ENCODE results near the gene NRP1. TPM values are rescaled to one million over a fixed set of nuclear protein-coding genes. Genes with fewer than 3 reads are reported as not detected.

The NRP1 gene
- total and polyA plus RNA-seq, 2 of the 8 experiments (the other 6 are each of a cell fraction or from before 2014, with no cell fraction given) = 1.2 to 2.1 TPM

GRCh38 chr10:33227489-33227888, 107.0 kb downstream of the NRP1 start:
- H3K4me1 ChIP-seq (replicated peaks in 1 of 4; ENCODE audit: control insufficient read depth in 3 of 4, insufficient read depth in 4 of 4, low read length in 3 of 4) = peaks cover 0 to 2% (median 0%) of the 10 kb centered on the region in 4 experiments; a peak in 1 of 7 replicates
- H3K79me2 ChIP-seq (ENCODE audit: control insufficient read depth in 1 of 2, insufficient read depth in 2 of 2, low read length in 2 of 2) = no peaks in the 10 kb centered on the region
- no peak overlapping the region for H3K27ac ChIP-seq (ENCODE audit: low read depth, low read length)
- TF ChIP-seq ATF3 (IDR thresholded peaks at IDR 0.05; ENCODE audit: insufficient read depth, low read depth, low read length) (no peak), SP4 (IDR thresholded peaks at IDR 0.05; ENCODE audit: low read length) (no peak), CTCF (IDR thresholded peaks at IDR 0.05; ENCODE audit: control extremely low read depth in 1 of 3, insufficient read depth in 1 of 3, low read depth in 1 of 3, low read length in 3 of 3) (no peak), KDM1A (IDR thresholded peaks at IDR 0.05; ENCODE audit: borderline replicate concordance, low read length) (no peak), CTBP2 (IDR thresholded peaks at IDR 0.05; ENCODE audit: borderline replicate concordance, insufficient read depth, insufficient read length, low read length) (no peak), TBP (IDR thresholded peaks at IDR 0.05; ENCODE audit: low read depth, low read length) (no peak), SP1 (IDR thresholded peaks at IDR 0.05; ENCODE audit: low read depth, low read length) (no peak), CHD1 (IDR thresholded peaks at IDR 0.05; ENCODE audit: low read depth, low read length) (no peak), TAF1 (IDR thresholded peaks at IDR 0.05; ENCODE audit: low read depth, low read length) (no peak), EGR1 (IDR thresholded peaks at IDR 0.05; ENCODE audit: borderline replicate concordance, low read depth, low read length) (no peak), RBBP5 (IDR thresholded peaks at IDR 0.05; ENCODE audit: borderline replicate concordance, low read depth, low read length) (no peak), JUND (IDR thresholded peaks at IDR 0.05; ENCODE audit: low read length) (no peak)

More at GRCh38 chr10:33227489-33227888, 107.0 kb downstream of the NRP1 start:
- Histone ChIP-seq H4K5ac (ENCODE audit: insufficient read length, low read depth, low read length) (no peak overlapping the region), H3K14ac (ENCODE audit: insufficient read length) (no peak overlapping the region), H2BK12ac (ENCODE audit: low read depth, low read length) (no peak overlapping the region), H3K27me3 (replicated peaks in 1 of 4; ENCODE audit: control insufficient read depth in 3 of 4, extremely low read depth in 1 of 4, insufficient read depth in 3 of 4, low read length in 3 of 4) (no peaks in the 10 kb centered on the region), H4K20me1 (replicated peaks in 1 of 2; ENCODE audit: control insufficient read depth in 1 of 2, insufficient read depth in 2 of 2, low read length in 2 of 2) (no peaks in the 10 kb centered on the region), H3K56ac (replicated peaks; ENCODE audit: insufficient read length, low read depth, low read length) (no peak overlapping the region), H3K4me3 (ENCODE audit: extremely low read depth in 1 of 4, insufficient read depth in 2 of 4, low read depth in 3 of 4, low read length in 4 of 4) (no peak overlapping the region), H2BK120ac (replicated peaks; ENCODE audit: low read depth, low read length) (no peak overlapping the region), H3K23me2 (ENCODE audit: low read depth, low read length) (no peaks in the 10 kb centered on the region), H3K9ac (replicated peaks in 1 of 4; ENCODE audit: extremely low read depth in 1 of 4, low read depth in 3 of 4, low read length in 3 of 4) (no peak overlapping the region), H3K18ac (ENCODE audit: extremely low read depth, low read length) (no peak overlapping the region), H2BK15ac (ENCODE audit: low read length) (0 out of 2 replicates have a peak overlapping the region, but pooled peaks have one; percentile 8), H3K9me3 (ENCODE audit: insufficient read depth in 2 of 2, low read depth in 1 of 2, low read length in 1 of 2) (no peaks in the 10 kb centered on the region), H2BK5ac (ENCODE audit: low read depth, low read length) (no peak overlapping the region), H4K91ac (replicated peaks; ENCODE audit: insufficient read length, low read length) (no peak overlapping the region), H3K36me3 (ENCODE audit: control insufficient read depth in 2 of 4, insufficient read depth in 4 of 4, low read length in 3 of 4) (no peaks in the 10 kb centered on the region), H2AK5ac (ENCODE audit: low read depth, low read length) (no peak overlapping the region), H2AFZ (ENCODE audit: low read length) (no peak overlapping the region), H3K79me1 (ENCODE audit: low read depth, low read length) (no peaks in the 10 kb centered on the region), H4K8ac (ENCODE audit: extremely low read depth, insufficient read depth, low read length) (no peak overlapping the region), H2BK20ac (ENCODE audit: low read length) (no peak overlapping the region), H3K4me2 (ENCODE audit: insufficient read depth in 1 of 2, low read depth in 2 of 2, low read length in 2 of 2) (no peak overlapping the region), H3K4ac (replicated peaks; ENCODE audit: insufficient read length, low read depth, low read length) (no peak overlapping the region), H3K23ac (ENCODE audit: insufficient read length) (no peak overlapping the region)
- FAIRE-seq = no peak
- POLR2A ChIA-PET (ENCODE audit: partially characterized antibody) = no interaction called here
- CTCF ChIA-PET (ENCODE audit: partially characterized antibody) = no interaction called here
- WGBS, 2 experiments (ENCODE audit: extremely low coverage in 1 of 2, insufficient coverage in 1 of 2, insufficient read length in 1 of 2, insufficient replicate concordance in 2 of 2, low coverage in 1 of 2, low lambda C conversion rate in 2 of 2, missing lambda C conversion rate in 1 of 2) = 94% methylated on average over 2 of the region's 2 CpGs; no CpG with 5 or more reads in 1 of the 2 experiments
- DNase-seq (ENCODE audit: low read depth in 1 of 2, low spot score in 2 of 2) = no peak
